Gastroesophageal sphincter (tissue), 3 donors: ENCODE data around the gene SMS.
"Not testable (repeated sequence)": the region's sequence is repeated elsewhere in the genome, so short reads cannot be mapped to it uniquely, and the experiment has no call there.

Experiments
- POLR2AphosphoS5 ChIP-seq: sonication (generic); formaldehyde crosslinking; IDR thresholded peaks from one replicate; pipeline ENCODE4 v1.6.1; 2017; ENCODE audit warnings: antibody characterized with exemption
- TF ChIP-seq, protein P1 (sequence below), 4 experiments: fragments of 200-600 bp in 2 of 4; fragments of 450-650 bp in 2 of 4; sonication (generic) in 1 of 4; IDR thresholded peaks; one replicate each; pipeline ENCODE4 v1.5.1; 2017 to 2019; ENCODE audit warnings: antibody characterized with exemption in 4 of 4, mild to moderate bottlenecking in 2 of 4, moderate library complexity in 2 of 4

GRCh38 chrX:21950557-21950956, 10.0 kb downstream of the SMS start:
- TF ChIP-seq, protein P1, sequence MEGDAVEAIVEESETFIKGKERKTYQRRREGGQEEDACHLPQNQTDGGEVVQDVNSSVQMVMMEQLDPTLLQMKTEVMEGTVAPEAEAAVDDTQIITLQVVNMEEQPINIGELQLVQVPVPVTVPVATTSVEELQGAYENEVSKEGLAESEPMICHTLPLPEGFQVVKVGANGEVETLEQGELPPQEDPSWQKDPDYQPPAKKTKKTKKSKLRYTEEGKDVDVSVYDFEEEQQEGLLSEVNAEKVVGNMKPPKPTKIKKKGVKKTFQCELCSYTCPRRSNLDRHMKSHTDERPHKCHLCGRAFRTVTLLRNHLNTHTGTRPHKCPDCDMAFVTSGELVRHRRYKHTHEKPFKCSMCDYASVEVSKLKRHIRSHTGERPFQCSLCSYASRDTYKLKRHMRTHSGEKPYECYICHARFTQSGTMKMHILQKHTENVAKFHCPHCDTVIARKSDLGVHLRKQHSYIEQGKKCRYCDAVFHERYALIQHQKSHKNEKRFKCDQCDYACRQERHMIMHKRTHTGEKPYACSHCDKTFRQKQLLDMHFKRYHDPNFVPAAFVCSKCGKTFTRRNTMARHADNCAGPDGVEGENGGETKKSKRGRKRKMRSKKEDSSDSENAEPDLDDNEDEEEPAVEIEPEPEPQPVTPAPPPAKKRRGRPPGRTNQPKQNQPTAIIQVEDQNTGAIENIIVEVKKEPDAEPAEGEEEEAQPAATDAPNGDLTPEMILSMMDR (IDR thresholded peaks at IDR 0.05) = not testable (repeated sequence)
- TF ChIP-seq POLR2AphosphoS5 = not testable (repeated sequence)
